GM19240 (cell line): ENCODE measurements around the gene POMT1.
"Not testable (repeated sequence)": the region's sequence is repeated elsewhere in the genome, so short reads cannot be mapped to it uniquely, and the experiment has no call there.

Source experiments
- DNase-seq: peaks from one replicate; pipeline ENCODE4 v3.0.0; 2011; ENCODE audit warnings: low spot score; ENCODE audit not compliant: insufficient read length

The POMT1 gene

DNA sequence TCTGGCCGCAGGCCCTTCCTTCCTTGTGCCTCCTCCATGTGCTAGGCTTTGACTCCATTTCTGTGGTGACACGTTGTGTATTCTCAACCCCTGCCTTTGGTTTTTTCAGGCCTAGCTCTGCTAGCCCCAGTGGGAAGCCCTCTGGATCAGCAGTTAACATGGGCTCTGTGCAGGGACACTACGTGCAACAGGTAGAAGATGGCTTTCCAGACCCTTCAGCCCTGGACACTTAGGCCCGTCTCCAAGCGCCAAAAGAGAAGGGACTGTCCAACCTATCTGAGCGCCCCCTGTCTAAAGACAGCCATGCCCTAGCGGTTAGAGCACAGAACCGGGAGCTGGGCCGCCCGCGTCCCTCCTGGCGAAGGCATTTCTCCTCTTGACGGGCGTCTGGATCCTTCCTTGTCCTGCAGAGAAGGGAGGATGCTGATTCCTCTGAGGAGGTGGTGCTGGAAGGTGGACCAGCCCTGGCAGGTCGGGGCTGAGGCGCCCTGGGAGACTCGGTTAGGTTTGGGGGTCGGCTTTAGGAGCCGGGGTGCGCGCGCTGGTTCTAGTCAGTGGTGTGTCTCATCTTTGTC, 8.3 kb upstream of the POMT1 start:
- no peak for DNase-seq

DNA sequence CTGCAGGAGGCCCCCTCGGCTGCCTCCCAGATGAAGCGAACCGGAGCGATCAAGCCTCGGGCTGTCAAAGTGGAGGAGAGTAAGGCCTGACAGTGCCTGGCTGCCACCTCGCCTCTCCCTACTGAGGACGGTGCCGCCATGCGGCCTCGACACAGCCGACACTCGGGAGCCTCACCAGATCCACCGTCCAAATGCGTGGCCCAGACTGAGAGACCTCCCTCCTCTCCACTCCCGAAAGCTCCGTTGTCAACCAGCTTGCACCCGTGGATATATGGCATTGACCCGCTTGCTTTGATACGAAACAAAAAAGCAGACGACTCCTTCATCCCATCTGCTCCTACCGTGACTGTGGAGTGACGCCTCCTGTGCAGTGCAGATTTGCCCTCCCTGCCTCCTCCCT, 6.9 kb upstream of the POMT1 start:
- DNase-seq, result no peak

DNA sequence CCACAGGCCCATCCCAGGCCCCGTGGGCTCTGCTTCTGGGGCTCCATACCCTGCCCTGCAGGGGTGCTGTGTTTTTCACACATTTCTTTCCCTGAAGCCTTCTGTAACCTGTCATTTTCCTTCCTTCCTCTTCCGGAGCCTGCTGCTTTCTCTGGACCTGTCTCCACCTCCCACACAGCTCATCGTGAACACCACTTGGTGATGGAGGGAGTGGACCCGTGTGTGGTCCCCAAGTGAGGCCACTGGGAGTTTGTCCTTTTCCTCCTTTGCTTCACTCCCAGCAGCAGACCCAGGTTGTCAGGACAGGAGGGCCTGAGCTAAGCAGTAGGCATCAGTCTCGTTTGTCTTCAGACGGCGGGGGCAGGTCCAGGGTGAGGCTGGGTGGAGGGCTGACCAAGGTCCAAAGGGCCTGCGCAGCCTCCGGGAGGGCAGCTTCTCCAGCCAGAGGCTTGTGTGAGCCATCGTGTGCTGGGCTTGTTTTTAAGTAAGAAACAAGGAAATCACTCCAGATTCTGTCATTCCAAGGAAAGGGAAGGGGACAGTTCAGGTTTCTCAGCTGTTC, 5.8 kb upstream of the POMT1 start:
- no peak for DNase-seq

DNA sequence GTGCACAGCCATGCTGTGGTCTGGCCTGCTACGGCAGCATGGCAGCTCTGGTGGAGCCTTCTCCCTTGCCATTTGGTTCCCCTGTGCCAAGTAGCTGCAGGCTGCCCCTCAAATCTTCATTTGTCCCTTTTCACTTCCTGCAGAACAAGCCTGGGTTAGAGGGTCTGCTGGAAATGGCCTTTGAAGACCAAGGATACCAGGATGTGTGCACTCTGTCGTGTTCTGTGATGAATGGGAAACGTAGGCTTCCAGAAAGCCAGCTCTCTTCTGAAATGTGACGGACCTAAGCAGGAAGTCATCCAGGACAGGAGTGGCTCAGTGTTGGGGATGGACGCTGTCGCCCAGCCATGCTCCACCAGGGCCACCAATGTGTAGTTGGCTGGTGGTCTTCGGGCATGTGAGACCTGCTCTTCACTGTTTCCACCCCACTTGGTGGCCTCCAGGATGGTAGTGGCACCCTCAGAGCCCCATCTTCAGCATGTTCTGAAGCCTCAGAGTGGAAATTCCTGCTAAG, 3.4 kb upstream of the POMT1 start:
- no peak for DNase-seq

DNA sequence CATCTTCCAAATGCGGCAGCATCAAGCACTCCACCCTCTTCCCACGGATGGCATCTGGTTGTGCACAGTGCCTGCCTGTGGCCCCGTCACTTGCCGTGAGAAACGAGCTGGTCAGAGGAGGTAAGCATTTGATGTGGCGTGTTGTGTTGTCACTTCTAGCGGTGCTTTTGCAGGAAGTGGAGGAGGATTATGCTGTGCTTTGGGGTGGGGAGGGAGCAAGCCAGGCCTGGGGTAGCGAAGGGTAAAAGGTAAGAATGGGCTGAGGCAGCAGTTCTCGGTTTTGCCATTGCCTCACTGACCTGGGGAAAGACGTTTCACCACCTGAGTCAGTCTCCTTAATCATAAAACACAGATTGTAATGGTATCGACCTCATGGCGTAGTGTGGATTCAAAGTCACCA, 2.3 kb upstream of the POMT1 start:
- DNase-seq, result no peak

DNA sequence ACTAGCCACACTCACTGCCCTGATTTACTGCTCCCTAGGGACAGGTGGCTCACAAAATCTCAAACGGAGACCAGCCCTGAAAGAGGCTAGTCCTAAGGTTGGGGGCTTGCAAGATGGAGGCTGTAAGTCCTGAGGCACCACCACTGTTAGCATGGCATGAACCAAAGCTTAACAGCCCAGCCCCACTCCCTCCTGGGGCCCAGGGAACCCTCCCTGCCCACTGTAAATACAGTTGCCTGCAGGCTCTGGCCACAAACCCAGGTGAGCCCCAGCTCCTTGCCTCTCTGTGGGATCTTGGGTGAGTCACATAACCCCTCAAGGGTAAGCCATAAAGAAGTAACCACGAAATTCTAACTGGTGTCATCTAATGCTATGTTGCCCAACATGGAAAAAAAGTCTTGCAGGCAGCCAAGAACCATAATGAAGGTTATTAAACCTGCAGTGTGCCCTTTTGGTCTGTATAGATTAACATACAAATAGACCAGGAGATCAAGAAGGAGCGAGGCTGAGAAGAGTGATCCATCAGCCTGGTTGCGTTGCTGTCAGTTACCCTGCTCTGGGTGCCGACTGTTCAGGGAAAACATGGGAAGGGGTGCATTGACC, 1.7 kb upstream of the POMT1 start:
- DNase-seq, result no peak

DNA sequence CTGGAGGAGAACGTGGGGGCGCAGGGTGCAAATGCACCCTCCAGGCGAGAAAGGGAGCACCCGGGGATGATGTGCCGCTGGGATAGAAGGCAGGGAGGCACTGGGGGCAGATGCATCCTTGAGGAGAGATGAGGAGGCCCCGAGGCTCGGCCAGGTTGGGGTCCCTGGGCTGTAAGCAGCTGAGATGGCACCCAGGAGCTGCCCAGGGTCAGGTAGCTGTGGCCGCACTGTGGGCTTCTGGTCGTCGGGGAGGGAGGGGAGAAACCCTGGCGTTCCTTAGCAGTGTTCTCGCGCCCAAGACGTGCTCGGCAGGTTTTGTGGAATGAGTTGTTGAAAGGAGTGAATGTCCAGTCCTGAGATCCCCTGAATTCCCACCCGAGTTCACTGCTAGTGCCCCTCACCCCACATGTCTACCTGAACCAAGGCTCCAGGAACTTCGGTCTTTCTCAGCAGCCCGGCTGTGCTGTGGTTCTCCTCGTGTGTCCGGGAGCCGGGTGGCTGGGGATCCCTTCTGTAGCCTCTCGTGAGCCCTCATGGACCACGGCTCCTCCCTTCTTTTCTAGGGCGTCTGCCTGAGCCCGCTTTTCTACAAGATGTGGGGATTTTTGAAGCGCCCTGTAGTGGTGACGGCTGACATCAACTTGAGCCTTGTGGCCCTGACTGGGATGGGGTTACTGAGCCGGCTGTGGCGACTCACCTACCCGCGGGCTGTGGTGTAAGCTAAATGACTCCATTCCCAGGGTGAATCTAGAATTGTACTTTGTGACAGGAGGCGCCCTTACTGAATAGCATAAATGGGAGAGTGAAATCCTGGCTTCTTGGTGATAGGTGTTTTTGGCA, 1.1 kb downstream of the POMT1 start:
- no peak for DNase-seq

DNA sequence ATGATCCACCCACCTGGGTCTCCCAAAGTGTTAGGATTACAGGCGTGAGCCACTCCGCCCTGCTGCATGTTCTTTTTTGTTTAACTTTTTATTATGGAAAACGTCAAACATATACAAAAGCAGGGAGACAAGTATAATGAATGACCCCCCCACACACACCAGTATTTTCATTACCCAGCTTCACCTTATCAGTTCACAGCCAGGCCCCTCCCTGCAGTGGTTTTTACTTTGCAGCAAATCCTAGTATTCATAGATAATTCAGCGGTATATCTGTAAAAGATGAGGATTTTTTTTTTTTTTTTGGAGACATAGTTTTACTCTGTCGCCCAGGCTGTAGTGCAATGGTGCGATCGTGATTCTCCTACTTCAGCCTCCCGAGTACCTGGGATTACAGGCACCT, 2.3 kb downstream of the POMT1 start:
- DNase-seq, result no peak

DNA sequence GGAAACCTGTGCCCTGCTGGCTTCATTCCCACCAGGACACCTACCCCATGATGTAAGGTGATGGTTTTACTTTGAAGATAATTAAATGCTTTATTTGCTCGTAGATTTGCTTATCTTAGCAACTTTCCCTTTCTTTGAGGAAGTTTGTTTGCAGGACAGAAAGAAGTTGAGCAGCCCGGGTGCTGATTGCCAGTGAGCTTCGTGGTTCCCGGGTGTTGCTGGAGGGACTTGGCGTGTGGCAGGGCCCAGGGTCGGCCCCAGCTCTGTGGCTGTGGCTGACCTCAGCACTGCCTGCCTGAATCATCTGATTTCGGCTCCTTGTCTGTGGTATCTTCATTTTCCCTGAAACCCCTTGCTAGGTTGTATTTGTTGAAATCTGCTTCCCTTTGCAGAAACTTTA, 8.7 kb downstream of the POMT1 start:
- DNase-seq, result no peak

DNA sequence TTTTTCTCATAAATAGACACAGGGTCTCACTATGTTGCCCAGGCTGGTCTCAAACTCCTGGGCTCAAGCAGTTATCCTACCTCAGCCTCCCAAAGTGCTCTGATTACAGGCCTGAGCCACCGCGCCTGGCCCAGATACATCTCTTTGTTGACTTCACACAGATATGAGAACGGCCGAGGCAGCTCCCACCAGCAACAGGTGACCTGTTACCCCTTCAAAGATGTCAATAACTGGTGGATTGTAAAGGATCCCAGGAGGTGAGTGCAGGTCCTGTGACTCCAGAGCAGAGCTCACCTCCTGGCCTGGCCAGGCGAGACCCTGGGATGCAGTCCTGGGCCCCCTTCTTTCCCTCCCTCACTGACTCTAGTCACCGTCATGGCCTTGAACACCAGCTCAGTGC, 9.2 kb downstream of the POMT1 start:
- no peak for DNase-seq

DNA sequence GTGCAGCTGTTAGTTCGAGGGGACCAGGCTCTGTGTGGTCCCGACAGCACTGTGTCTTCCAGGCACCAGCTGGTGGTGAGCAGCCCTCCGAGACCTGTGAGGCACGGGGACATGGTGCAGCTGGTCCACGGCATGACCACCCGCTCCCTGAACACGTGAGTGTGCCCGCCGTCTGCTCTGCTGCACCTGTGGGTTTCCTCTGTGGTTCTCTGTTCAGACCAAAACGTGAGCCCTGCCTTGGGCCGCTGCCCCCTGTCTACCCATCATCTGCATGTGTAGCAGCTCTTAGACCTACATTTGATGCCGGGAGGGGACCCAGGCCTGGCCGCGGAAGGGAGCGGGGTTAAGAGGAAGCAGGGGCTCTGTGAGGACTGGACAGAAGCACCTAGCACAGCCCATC, 10.5 kb downstream of the POMT1 start:
- DNase-seq, result no peak

DNA sequence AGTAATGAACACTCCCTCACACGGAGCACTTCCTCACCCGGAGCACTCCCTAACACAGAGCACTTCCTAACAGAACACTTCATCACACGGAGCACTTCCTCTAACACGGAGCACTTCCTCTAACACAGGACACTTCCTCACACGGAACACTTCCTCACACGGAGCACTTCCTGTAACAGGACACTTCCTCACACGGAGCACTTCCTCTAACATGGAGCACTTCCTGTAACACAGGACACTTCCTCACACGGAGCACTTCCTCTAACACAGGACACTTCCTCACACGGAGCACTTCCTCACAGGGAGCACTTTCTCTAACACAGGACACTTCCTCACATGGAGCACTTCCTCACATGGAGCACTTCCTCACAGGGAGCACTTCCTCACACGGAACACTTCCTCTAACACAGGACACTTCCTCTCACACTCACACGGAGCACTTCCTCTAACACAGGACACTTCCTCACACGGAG, 12.9 kb downstream of the POMT1 start:
- not testable (repeated sequence) for DNase-seq

DNA sequence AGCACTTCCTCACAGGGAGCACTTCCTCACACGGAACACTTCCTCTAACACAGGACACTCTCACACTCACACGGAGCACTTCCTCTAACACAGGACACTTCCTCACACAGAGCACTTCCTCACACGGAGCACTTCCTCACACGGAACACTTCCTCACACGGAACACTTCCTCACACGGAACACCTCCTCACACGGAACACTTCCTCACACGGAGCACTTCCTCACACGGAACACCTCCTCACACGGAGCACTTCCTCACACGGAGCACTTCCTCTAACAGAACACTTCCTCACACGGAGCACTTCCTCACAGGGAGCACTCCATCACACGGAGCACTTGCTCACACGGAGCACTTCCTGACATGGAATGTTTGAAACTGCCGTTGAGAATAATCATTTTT, 13.4 kb downstream of the POMT1 start:
- DNase-seq, result no peak

DNA sequence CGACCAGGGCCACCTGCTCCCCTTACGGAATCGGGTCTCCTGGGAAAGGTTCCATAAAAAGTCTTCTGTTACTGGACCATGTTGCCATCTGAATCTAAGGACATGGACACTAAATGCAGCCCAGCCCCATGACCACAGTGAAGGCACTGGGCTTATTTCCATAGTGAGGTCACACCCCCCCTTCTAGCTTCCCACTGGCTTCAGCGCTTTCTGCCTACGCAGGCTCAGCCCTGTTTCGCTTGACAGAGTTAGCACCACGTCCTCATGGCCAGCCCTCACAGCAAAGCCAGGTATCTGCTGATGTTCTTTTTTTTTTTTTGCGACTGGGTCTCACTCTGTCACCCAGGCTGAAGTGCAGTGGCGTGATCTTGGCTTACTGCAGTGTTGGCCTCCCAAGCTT, 14.2 kb downstream of the POMT1 start:
- DNase-seq, result no peak

DNA sequence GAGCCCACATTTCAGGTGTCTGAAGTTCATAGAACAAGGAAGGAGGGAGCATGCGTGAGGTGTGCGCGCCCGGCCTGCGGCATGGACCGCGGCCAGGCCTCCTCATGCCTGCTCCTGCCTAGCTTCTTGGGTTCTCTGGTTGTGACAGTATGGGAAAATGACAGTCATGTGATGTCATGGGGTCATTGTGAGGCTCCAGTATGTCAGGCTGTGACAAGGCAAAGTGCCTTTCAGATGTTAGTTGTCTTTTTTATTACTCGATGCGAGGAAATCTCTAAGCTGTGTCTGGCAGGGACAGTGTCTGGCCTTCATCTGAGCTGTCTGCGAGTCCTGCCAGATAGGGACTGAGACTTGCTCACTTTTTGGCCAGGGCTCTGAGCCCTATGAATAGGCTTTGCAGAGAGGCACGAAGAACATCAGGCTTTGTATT, 15.1 kb downstream of the POMT1 start:
- DNase-seq, result no peak

DNA sequence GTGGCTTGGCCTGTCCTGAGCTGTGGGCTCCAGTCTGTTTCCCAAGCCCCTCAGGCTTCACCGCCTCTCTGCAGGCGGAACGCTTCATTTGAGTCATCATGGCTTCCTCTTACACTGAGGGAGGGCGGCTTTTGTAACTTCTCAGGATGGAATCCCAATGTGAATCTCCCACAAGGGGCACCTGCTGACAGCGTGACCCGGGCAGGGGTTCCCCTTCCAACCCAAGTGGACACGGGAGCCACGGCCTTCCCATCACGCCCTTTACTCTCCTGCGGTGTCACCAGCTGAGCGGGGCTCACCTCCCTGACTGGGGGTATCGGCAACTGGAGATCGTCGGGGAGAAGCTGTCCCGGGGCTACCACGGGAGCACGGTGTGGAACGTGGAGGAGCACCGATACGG, 15.8 kb downstream of the POMT1 start:
- no peak for DNase-seq

DNA sequence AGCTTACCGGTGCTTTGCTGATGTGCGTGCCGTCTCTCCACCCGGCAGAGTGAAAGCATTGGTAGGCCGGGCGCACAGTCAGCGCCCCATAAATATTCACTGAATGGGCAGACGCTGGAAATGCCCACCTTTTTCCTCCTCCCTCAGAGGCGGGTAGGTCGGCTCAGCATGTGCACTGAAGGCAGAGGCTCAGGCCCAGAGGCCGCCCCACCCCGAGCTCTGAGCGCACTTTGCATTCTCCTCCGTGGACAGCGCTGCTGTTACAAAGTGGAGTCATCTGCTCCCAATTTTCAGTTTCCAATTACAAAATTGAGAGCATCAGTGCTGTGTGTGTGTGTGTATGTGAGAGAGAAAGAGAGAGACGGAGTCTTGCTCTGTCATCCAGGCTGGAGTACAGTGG, 17.8 kb downstream of the POMT1 start:
- no peak for DNase-seq

DNA sequence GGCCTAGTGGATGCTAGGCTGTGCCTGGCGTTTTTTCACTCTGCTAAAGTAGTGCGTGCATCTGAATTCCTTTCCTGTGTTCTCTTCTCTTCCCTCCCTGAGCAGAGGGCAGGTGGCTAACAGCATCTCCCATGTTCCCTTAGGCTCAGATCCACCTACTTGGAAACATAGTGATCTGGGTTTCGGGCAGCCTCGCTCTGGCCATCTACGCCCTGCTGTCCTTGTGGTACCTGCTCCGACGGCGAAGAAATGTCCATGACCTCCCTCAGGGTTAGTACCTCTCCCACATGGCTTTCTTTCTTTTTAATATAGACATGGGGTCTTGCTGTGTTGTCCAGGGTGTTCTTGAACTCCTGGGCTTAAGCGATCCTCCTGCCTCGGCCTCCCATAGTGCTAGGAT, 18.5 kb downstream of the POMT1 start:
- DNase-seq, result no peak

DNA sequence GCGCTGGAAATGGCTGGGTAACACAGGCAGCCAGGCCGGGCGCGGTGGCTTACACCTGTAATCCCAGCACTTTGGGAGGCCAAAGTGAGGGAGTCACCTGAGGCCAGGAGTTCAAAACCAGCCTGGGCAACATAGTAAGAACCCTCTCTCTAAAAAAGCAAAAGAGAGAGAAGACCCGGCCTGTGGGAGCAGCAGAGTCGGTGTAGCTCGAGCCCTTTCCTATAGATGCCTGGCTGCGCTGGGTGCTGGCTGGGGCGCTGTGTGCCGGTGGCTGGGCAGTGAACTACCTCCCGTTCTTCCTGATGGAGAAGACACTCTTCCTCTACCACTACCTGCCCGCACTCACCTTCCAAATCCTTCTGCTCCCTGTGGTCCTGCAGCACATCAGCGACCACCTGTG, 19.1 kb downstream of the POMT1 start:
- no peak for DNase-seq

DNA sequence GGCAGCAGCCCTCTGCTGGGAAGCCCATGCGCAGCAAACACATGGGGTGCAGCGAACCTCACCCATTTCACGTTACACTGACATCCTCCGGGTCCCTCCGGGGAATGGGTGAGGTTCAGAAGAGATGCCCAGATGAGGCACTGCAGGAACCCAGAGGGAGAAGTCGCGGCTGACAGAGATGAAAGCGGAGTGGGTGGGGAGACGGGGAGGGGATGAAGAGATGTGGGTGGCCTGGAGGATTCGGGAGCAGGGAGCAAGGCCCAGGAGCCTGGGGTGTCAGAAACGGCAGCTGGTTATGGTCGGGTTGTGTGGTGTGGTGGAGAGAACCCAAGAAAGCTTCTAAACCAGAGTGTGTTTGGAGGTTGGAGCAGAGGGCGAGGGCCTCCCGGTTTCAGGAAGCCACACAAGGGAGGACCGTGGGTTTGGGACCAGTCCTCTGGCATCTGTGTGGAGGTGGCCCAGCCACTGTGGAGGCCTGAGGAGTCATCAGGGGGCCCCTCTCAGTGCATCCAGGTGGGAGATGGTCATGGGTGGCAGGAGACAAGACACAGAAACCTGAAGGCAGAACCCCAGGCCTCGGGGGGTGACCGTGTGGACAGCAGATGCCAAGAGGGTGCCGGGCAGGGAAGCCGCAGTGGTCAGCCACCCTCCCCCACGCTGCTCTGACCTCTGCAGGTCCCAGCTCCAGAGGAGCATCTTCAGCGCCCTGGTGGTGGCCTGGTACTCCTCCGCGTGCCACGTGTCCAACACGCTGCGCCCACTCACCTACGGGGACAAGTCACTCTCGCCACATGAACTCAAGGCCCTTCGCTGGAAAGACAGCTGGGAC, 19.8 kb downstream of the POMT1 start:
- DNase-seq, result no peak

DNA sequence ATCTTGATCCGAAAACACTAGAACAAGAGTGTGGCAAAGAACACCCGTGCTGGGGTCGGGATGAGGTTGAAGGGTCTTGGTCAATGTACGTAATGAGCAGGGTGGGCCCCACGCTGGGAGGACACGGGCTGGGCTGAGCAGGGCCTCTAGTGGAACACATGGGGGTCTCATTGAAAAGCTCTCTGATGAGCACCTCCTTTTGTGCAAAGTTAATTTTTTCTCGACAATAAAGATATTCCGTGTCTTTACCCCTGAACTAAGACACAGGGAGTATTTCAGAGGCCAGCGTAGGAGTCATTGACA, 20.3 kb downstream of the POMT1 start:
- DNase-seq, result no peak
